HG03175 (cell line): ENCODE results near the gene PANK4.

Experiments used
- ATAC-seq: cut with Tn5 transposase; IDR thresholded peaks from one replicate; pipeline ENCODE4 v1.9.1; 2021; ENCODE audit warnings: mild to moderate bottlenecking, moderate library complexity; ENCODE audit not compliant: unreplicated experiment

PANK4 gene

GRCh38 chr1:2501041-2501819 lies 25.2 kb downstream of the PANK4 start:
- ATAC-seq: no peak

- ATAC-seq: no peak
These were observed 26.3 kb downstream of the PANK4 start for GRCh38 chr1:2499986-2500596.

- no peak for ATAC-seq
These were observed 27.1 kb downstream of the PANK4 start for GRCh38 chr1:2499260-2499659.

DNA sequence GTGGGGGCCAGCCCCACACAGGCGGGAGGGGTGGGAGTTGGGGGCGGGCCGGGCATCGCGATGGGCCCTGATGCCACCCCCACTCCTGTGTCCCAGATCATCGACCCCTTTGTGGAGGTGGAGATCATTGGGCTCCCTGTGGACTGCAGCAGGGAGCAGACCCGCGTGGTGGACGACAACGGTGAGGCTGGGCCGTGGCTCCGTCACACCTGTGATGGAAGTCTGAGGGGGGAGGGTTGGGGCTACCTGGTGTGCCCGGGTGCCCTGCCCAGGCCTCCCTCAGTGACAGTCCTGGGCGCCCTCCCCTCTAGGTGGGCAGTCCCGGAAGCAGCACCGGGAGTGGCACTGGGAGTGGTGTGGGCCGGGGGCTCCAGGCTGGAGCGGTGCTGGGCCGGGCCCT lies 27.7 kb downstream of the PANK4 start:
- ATAC-seq: no peak

DNA sequence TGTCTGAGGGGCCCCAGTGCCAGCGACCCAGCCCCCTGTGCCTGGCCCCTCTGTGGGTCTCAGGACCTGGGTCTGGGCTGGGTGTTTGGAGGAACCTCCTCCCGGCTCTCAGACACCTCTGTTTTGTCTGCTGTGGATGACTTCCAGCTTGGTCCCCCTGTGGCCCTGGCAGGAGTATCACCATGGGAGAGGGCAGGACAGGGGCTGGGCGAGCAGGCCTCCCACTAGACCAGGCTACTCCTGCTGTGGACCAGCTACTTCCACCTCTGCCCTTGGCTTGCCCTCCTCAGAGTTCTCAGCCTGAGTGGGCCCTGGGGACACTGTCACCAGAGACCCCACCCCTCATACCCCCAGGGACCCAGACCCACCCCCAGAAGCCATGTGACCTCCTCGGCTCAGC lies 28.5 kb downstream of the PANK4 start:
- no peak for ATAC-seq

DNA sequence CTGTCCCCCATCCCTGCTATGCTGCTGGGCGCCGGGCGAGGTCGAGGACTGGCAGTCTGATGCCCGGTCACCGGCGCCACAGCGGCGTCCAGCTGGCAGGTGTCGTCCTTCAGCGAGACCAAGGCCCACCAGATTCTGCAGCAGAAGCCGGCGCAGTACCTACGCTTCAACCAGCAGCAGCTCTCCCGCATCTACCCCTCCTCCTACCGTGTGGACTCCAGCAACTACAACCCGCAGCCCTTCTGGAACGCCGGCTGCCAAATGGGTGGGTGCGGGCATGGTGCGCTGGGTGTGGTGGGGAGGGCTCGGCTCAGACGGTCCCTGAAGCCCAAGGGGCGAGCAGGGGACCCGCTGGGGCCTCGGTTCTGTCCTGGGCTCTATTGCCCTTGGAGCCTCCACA lies 29.6 kb downstream of the PANK4 start:
- ATAC-seq: no peak

DNA sequence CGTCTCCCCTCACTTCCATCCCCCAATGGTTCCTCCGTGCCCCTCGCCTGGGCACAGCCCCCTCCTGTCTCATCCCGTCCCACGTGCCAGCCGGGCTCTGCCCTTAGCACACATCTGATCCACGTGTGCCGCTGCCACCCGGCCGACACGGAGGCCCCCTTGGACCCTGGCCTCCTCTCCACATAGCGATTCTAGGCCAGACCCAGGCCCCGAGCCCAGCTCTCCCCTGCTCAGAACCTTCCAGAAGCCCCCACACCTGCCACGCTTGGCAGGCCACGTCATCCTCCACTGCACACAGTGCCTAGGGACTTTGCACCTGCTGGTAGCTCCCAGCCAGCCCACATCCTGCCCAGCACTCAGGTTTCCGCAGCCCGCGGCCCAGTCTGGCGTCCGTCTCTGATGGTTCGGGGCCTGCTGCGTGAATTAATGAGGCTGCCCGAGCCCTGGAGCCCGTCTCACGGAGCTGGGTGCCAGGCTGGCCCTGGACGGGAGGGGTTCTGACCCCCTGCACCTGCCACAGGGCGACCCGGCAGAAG lies 30.2 kb downstream of the PANK4 start:
- ATAC-seq: peak; percentile 55

GRCh38 chr1:2495546-2495945 lies 30.9 kb downstream of the PANK4 start:
- no peak for ATAC-seq

GRCh38 chr1:2495026-2495425 lies 31.4 kb downstream of the PANK4 start:
- ATAC-seq: no peak

GRCh38 chr1:2494323-2494693 lies 32.1 kb downstream of the PANK4 start:
- no peak for ATAC-seq

DNA sequence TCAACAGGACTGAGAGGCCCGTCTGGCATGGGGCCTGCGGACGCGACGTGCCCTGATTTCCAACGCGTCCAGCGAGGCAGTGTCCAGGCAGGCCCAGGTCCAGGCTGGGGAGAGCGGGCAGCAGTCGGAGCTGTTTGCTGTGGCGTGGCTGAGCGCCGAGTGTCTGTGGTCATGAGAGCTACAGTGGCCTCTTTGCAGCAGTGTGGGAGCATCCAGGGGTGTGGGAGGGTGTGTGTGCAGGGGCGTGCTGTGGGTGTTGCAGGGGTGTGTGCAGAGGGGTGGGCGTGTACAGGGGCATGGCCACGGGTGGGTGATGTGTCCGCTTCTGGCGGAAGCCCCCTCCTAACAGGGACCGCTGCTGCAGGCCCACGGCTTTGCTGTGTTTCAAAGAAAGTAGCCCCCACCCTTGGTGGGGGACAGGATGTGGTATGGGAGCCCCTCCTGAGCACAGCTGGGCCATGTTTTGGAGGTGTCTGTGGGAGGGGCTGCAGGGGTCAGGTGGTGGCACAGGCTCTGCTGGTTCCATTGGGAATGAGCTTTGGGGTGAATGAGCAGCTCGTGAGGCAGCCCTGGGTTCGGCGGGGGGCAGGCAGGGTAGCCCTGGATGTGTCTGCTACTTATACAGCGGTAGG lies 32.6 kb downstream of the PANK4 start:
- no peak for ATAC-seq

DNA sequence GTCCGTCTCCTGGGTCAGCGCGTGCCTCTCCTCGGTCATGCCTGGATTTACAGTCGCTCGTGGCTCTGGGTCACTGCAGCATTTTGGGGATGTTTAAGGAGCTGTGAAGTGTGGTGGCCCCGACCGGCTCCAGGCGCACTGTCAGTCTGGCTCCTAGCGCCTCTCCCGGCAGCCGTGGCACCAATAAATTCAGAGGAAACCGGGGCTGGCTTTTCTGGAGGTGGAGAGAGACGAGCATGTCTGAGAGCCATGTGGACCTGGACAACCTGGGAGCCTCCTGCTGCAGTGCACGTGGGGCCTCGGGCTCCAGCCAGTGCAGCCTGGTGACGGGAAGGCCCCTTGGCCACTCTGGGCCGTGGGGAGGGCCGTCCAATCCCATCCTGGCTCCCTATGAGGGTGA lies 33.2 kb downstream of the PANK4 start:
- no peak for ATAC-seq

DNA sequence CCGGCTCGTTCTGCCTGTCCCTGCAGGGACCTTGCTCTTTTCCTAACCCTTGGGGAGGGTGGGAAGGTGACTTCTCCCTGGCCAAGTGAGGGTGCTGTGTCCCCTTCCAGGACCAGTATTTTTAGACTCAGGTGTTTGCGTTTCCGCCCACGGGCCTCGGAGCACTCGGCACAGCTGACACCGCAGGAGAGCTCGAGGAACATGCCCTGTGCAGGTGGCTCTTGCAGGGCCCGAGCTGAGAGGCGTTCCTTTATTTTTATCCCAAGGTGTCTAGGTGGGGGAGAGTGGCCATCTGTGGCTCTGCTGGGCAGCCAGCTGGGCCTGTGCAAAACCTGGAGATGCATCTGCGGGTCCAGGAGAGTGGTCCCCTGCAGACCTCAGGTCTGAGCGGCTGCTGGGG lies 34.3 kb downstream of the PANK4 start:
- no peak for ATAC-seq

GRCh38 chr1:2489615-2490014 lies 36.8 kb downstream of the PANK4 start:
- ATAC-seq: no peak

GRCh38 chr1:2488688-2489087 lies 37.7 kb downstream of the PANK4 start:
- ATAC-seq: no peak

GRCh38 chr1:2486558-2486957 lies 39.8 kb downstream of the PANK4 start:
- ATAC-seq: no peak

DNA sequence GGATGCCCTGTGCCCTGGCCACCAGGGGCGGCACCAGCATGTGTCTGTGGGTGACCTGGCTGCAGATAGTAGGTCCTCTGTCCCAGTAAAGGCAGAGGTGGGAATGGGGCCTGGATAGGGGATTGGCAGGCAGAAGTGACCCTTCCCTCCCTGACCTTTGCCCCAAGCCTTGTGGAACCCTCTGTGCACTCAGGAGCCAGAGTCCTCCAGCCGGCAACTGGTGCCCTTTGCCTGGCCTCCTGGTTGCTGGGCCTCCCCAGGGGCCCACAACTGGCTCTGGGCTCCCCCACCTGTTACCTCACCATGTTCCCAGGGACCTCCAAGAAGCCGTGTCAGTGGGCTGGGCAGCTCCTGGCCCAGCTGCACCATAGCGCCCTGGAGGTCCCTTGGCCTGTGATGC lies 40.4 kb downstream of the PANK4 start:
- ATAC-seq: no peak

GRCh38 chr1:2483970-2484369 lies 42.4 kb downstream of the PANK4 start:
- no peak for ATAC-seq

DNA sequence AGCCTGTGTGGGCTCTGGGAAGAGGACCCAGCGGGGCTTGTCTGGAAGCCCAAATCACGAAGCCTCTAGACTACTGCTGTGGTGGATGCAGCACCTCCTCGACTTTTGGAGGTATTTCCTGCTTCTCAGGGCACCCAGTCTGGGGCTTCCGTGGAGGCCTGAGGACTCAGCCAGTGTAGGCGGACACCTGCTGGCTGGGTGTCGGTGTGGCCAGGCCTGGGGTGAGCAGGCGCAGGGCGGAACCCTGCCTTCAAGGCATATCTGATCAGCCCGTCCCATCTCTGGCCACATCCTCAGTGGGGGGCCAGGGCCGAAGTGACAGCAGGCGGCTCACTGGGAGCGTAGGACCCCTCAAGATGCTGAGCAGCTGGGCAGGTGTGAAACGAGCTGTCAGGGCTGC lies 43.4 kb downstream of the PANK4 start:
- no peak for ATAC-seq

DNA sequence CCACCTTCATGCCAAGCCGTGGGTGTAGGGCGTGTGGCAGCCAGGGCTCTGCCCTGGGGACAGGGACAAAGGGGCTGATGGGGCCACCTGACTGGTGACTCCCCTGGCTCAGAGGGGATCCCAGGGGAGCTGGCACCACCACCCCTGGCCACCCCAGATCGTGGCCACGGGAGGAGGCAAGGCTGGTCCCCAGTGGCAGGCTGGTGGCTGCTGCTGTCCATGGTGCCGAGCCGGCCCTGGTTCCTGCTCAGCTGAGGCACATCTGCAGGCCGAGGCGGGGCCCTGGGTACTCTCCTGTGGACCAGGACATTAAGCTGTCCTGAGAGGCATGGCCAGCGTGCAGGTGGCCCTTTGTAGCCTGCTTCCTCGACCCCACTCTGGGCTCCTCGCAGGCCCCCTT lies 43.8 kb downstream of the PANK4 start:
- no peak for ATAC-seq

GRCh38 chr1:2481885-2482284 lies 44.5 kb downstream of the PANK4 start:
- ATAC-seq: no peak

GRCh38 chr1:2480986-2481364 lies 45.4 kb downstream of the PANK4 start:
- no peak for ATAC-seq
